GM19035 (cell line): Measurements from ENCODE around the gene ARHGEF10L.

Source experiments
- ATAC-seq: cut with Tn5 transposase; IDR thresholded peaks from one replicate; pipeline ENCODE4 v1.9.1; 2021; ENCODE audit not compliant: unreplicated experiment

ARHGEF10L gene

DNA sequence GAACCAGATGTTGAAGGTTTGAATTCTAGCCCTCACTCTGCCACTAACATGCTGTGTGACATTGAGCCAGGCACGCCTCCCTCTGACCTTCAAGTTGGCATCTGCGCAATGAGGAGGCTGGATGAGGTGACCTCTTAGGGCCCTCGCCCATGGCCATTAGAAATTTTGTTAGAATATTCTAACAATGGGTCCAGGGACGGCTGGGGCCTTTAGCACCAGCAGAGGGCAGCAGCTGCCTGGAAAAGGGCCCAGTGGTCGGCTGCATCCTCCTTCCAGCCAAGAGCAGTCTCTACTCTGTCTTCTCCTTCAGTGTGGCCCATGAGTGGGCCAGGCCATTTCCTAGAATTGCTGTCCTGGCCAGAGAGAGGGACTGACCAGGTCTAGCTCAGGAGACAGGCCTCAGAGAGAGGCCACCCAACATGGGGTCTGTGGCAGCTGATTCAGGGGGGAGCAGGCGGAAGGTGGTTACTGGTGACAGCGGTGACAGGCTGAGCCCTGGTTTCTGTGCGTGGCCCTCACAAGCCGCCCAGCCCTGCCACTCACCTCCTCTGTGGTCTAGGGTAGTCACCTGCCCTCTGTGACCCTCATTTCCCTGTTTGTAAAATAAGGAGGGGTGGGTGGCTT lies 114.3 kb downstream of the ARHGEF10L start:
- ATAC-seq, result no peak

GRCh38 chr1:17654519-17654918 lies 115.0 kb downstream of the ARHGEF10L start:
- no peak for ATAC-seq

DNA sequence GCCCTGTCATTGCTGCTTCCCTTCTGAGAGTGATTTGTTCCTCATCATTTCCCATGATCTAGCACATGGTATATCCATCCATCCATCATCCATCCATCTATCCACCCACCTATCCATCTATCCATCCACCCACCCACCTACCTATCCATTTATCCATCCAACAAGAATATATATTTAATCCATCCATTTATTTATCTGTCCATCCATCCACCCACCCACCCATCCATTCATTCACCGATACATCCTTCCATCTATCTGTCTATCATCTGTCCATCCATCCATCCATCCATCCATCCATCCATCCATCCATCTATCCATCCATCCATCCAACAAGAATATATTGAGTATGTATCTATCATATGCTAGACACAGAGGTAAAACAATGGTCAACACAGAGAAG lies 115.7 kb downstream of the ARHGEF10L start:
- no peak for ATAC-seq

GRCh38 chr1:17655922-17656321 lies 116.4 kb downstream of the ARHGEF10L start:
- no peak for ATAC-seq

GRCh38 chr1:17657436-17657835 lies 117.9 kb downstream of the ARHGEF10L start:
- no peak for ATAC-seq

- ATAC-seq, result no peak
Measured at GRCh38 chr1:17658837-17659236, 119.3 kb downstream of the ARHGEF10L start.

DNA sequence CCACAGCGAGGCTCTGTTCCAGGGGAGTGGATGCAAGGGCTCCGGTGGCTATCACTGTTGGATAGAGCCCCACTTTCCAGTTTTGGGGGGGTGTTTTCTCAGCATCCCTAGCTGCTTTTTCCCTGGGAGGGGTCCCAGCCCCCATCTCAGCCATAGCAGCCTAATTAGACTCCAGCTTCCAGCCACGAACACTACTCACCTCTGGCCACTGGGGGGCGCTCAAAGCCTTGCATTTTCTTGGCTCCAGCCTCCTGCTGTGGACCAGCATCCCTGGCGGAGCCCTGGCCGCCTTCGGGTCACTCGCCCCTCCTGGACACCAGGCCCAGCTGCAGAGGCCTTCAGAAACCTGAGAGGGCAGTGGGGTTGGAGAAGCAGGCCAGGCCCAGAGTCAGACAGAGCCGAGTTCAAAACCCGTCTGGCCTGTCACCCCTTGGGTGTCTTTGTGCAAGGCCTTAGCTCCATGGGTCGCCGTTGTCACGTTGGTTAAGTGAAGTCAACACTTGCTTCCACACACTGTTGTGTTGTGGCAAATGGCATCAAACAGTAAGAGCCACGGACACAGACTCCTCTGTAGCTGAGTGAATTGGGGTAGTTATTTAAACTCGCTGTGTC lies 122.2 kb downstream of the ARHGEF10L start:
- ATAC-seq, result no peak

DNA sequence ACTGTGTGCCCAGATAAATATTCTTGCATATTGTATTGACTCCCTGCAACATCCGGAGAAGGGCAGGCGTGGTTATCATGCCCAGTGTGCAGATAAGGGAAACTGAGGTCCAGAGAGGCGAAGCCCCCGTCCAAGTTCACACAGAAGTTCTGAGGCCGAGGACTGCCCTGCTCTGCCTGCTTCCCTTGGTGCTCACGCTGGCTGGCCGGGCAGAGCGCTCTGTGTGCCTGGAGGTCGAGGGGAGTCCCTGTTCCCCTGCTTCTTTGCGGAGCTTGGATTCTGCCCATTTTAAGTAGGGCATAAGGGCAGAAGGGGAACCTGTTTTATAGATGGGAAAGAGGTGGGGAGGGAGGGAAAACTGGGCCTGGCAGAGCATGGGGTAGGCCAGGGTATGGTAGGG lies 122.8 kb downstream of the ARHGEF10L start:
- ATAC-seq, result no peak

- ATAC-seq, result no peak
Measured at GRCh38 chr1:17662786-17663185, 123.3 kb downstream of the ARHGEF10L start.

DNA sequence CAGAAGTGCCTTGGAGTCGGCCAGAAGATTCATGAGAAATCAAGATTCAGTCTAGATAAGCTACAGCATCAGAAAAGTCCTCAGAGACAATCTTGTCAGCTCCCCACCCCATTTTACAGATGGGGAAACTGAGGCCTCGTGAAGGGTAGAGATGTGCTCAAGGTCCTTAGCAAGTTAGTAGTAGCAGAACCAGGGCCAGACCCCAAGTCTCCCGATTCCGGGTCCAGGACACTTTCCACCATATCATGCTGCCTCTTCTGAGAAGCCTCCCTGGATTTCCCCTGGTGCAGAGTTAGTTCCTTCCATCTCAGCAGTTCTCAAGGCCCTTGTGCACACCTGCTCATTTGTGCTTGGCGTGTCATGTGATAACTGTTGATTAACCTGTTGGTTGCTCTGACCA lies 124.1 kb downstream of the ARHGEF10L start:
- no peak for ATAC-seq

- ATAC-seq, result no peak
Measured at GRCh38 chr1:17664322-17664721, 124.8 kb downstream of the ARHGEF10L start.

DNA sequence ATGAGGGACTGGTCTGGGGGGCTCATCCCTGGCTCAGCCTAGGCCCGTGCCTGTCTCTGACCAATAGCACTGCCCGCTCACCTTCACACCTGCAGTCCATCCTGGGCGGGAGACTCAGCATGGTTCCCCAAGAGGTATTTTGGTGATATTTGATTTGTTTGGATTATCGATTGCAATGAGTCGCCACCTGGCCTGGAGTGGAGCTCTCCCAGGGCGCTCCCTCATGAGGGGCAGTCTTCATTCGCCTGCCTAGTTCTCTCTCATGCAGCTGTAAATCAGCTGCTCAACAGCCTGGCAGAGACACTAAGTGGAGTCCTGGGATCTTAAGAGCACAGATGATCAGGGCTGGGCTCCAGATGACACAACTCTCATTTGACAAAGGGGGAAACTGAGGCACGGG lies 125.6 kb downstream of the ARHGEF10L start:
- ATAC-seq, result no peak

GRCh38 chr1:17665950-17666720 lies 126.6 kb downstream of the ARHGEF10L start:
- no peak for ATAC-seq

- ATAC-seq, result no peak
Measured at GRCh38 chr1:17667641-17668040, 128.1 kb downstream of the ARHGEF10L start.

DNA sequence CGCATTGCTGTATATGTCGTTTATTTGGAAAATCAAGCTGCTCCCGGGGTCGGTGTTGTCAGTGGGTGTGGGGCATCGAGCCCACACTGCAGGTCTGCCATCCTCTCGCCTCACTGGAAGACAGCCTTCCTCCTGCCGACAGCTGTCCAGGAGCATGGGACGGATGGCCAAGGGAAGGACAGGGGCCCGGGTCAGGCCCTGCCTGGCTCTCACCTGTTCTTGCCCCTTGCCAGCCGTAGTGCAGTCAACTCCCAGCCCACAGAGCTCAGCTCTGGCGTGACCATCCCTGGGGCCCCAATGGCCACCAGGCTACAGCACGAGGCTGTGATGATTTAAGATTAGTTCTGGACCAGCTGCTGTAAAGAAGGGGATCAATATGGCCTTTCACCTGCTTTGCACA lies 128.7 kb downstream of the ARHGEF10L start:
- ATAC-seq, result no peak

DNA sequence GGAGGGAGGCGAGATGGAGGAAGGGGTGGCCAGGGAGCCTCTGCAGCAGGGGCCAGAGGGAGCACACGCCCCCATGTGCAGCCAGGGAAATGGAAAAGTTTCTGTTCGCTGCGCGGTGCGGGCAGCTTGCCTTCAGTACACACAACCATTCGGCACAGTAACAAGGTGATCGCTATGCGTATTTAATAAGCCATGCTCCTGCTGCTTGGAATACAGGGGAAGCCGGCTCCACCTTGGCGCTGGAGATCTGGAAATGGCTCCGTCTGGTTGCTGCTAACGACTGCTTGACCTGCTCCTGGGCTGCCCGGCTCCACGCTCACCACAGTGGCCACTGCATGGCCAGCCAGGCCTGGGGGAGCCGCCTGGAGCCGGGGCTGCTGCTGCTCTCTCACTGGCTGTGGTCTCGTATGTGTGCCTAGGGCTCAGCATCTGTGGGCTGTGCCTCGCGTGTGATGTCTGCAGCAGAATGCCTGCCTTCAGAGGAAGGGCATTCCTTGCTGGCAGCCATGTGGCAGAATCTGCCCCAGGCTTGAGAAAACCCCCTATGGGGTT lies 129.2 kb downstream of the ARHGEF10L start:
- no peak for ATAC-seq

GRCh38 chr1:17669305-17669704 lies 129.8 kb downstream of the ARHGEF10L start:
- no peak for ATAC-seq

DNA sequence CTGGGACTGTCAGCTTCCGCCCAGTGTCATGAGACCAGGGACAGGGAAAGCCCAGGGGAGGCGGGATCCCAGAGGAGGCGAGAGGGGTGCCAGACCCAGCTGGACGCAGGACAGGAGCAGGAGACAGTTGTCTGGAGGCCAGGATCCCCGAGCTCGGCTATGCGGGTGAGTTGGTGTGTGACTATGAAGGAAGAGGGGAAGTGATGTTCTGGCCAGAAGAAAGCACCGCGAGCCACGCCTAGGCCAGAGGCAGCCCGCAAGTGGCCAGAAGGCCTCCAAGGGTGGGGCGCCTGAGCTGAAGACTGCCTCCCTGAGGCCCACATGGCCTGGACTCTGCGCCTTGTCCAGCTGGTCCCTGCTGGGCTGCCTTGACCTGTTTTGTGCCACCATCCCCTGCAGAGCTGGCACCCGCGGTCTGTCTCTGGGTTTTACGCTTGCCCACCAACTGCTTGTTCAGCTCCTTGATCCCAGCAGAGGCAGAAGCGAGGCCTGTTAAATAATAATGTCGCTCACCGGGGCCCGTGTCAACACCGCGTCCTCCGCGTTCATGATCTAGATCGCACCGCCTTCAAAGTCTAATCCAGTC lies 130.5 kb downstream of the ARHGEF10L start:
- ATAC-seq, result no peak

GRCh38 chr1:17670587-17671313 lies 131.3 kb downstream of the ARHGEF10L start:
- ATAC-seq, result no peak

GRCh38 chr1:17671314-17671705 lies 131.8 kb downstream of the ARHGEF10L start:
- no peak for ATAC-seq

DNA sequence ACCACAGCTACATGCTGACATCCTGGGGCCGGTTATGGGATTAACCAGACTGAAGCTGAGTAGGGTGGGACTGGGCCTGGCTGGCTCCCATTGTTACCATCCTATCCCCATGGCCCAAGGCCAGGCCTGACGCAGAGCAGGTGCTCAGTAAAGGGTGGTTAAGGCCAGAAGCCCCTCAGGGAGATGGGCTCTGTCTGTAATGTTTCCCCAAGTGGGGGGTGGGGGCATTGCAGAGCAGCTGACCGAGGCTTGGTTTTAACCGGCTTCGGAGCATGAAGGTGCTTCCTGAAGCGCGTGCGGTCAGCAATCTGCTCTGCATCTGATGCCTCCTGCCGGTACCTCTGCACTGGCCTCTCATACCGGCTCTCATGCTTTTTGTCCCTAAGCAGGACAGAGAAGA lies 132.2 kb downstream of the ARHGEF10L start:
- ATAC-seq, result no peak
